CD4-positive, alpha-beta T cell (primary cell): ENCODE results near the gene MAST4. TPM values are rescaled to one million over a fixed set of nuclear protein-coding genes. Genes with fewer than 3 reads are reported as not detected.
"Not testable (repeated sequence)": the region's sequence is repeated elsewhere in the genome, so short reads cannot be mapped to it uniquely, and the experiment has no call there.

ENCODE experiments used
- ATAC-seq: fragments of 200-7000 bp; cut with Tn5 transposase; one replicate; pipeline ENCODE4 v1.10.0; 2022; ENCODE audit warnings: mild to moderate bottlenecking; ENCODE audit not compliant: poor library complexity
- CTCF ChIA-PET: fragments of 350-600 bp; sonication (Branson Sonifier 250); formaldehyde crosslinking; loops from one replicate; lab custom pipeline; 2021; ENCODE audit warnings: antibody characterized with exemption, inconsistent platforms; lab: Charles Lee
- POLR2A ChIA-PET: fragments of 350-600 bp; sonication (Branson Sonifier 250); formaldehyde crosslinking; loops from one replicate; lab custom pipeline; 2021; ENCODE audit warnings: antibody characterized with exemption, inconsistent platforms; lab: Charles Lee
- DNase-seq, 14 experiments: peaks; one replicate each; pipeline ENCODE4 v3.0.0-alpha.2; 2013 to 2020; ENCODE audit warnings: mixed read lengths in 2 of 14
- H3K27ac ChIP-seq, 2 donors: one replicate each; pipeline versions ENCODE4 v1.5.1 to v1.7.0; 2013; ENCODE audit warnings: low read length in 2 of 2, low read depth in 1 of 2, mild to moderate bottlenecking in 1 of 2
- H3K27me3 ChIP-seq, 2 experiments: 1 replicate in 1 of 2; 2 replicates in 1 of 2; pipeline versions ENCODE4 v1.6.1 to v1.7.0; 2013; ENCODE audit warnings: low read length in 2 of 2, control low read depth in 1 of 2, mild to moderate bottlenecking in 1 of 2, moderate library complexity in 1 of 2; ENCODE audit not compliant: insufficient read depth in 2 of 2, control insufficient read depth in 1 of 2
- H3K36me3 ChIP-seq: one replicate; pipeline ENCODE4 v1.6.1; 2013; ENCODE audit warnings: low read length, control low read depth; ENCODE audit not compliant: insufficient read depth
- H3K4me1 ChIP-seq: one replicate; pipeline ENCODE4 v1.6.1; 2013; ENCODE audit warnings: low read length, control low read depth; ENCODE audit not compliant: insufficient read depth
- H3K4me3 ChIP-seq: one replicate; pipeline ENCODE4 v1.5.1; 2013; ENCODE audit warnings: mild to moderate bottlenecking, low read length, moderate library complexity
- H3K9me3 ChIP-seq, 2 experiments: 1 replicate in 1 of 2; 2 replicates in 1 of 2; pipeline versions ENCODE4 v1.6.1 to v1.7.0; 2013; ENCODE audit warnings: low read length in 2 of 2, mild to moderate bottlenecking in 2 of 2, control low read depth in 1 of 2, moderate library complexity in 1 of 2; ENCODE audit not compliant: control insufficient read depth in 1 of 2, insufficient read depth in 1 of 2
- H3K27ac Mint-ChIP-seq: one replicate; pipeline ENCODE4 v1.8.0; 2020; ENCODE audit warnings: mixed read lengths
- H3K27me3 Mint-ChIP-seq: one replicate; pipeline ENCODE4 v1.8.0; 2021; ENCODE audit warnings: mixed read lengths
- H3K36me3 Mint-ChIP-seq: one replicate; pipeline ENCODE4 v1.8.0; 2021; ENCODE audit warnings: low read depth, mixed read lengths
- H3K4me1 Mint-ChIP-seq: one replicate; pipeline ENCODE4 v1.8.0; 2021; ENCODE audit warnings: low read depth, mixed read lengths
- H3K4me3 Mint-ChIP-seq: one replicate; pipeline ENCODE4 v1.8.0; 2020; ENCODE audit warnings: mild to moderate bottlenecking, mixed read lengths
- H3K9me3 Mint-ChIP-seq: one replicate; pipeline ENCODE4 v1.8.0; 2020; ENCODE audit warnings: mixed read lengths
- intact Hi-C, 2 experiments: fragments of 100-400 bp; cut with DNase I in 1 of 2; cut with micrococcal nuclease in 1 of 2; formaldehyde crosslinking; loops; one replicate each; pipeline versions ENCODE4 v1.15.1 to v1.9.0; 2023 to 2025; cut with DNase I, micrococcal nuclease
- total RNA-seq, 174 experiments: library from RNA in 2 of 174; stranded (reverse) in 2 of 174; gene quantifications; one replicate each; pipeline ENCODE4 v1.2.3 and lab custom pipeline; 2021 to 2026
- TF ChIP-seq, protein P1 (sequence below): fragments of 200-600 bp; IDR thresholded peaks from one replicate; pipeline ENCODE4 v1.8.0; 2022; ENCODE audit warnings: antibody characterized with exemption, mild to moderate bottlenecking

The MAST4 gene
- total RNA-seq, 2 experiments from 2014 or later, result 21.3 to 21.6 TPM

GRCh38 chr5:67123819-67124218 is 527.6 kb downstream of the MAST4 start:
- DNase-seq (no peak), ATAC-seq (no peak)
- Histone ChIP-seq H3K27ac (no peak overlapping the region), H3K27me3 (no peaks in the 10 kb centered on the region), H3K9me3 (no peaks in the 10 kb centered on the region), H3K36me3 (peaks cover 12% of the 10 kb centered on the region), H3K4me1 (no peaks in the 10 kb centered on the region), H3K4me3 (no peak overlapping the region)
- Mint-ChIP-seq H3K4me3 (no peak overlapping the region), H3K27me3 (no peaks in the 10 kb centered on the region), H3K36me3 (peaks cover 91% of the 10 kb centered on the region), H3K4me1 (peaks cover 7% of the 10 kb centered on the region), H3K9me3 (no peaks in the 10 kb centered on the region), H3K27ac (no peak overlapping the region)
- CTCF ChIA-PET, result no interaction called here
- POLR2A ChIA-PET, result no interaction called here
- TF ChIP-seq, protein P1, sequence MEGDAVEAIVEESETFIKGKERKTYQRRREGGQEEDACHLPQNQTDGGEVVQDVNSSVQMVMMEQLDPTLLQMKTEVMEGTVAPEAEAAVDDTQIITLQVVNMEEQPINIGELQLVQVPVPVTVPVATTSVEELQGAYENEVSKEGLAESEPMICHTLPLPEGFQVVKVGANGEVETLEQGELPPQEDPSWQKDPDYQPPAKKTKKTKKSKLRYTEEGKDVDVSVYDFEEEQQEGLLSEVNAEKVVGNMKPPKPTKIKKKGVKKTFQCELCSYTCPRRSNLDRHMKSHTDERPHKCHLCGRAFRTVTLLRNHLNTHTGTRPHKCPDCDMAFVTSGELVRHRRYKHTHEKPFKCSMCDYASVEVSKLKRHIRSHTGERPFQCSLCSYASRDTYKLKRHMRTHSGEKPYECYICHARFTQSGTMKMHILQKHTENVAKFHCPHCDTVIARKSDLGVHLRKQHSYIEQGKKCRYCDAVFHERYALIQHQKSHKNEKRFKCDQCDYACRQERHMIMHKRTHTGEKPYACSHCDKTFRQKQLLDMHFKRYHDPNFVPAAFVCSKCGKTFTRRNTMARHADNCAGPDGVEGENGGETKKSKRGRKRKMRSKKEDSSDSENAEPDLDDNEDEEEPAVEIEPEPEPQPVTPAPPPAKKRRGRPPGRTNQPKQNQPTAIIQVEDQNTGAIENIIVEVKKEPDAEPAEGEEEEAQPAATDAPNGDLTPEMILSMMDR, result no peak
- intact Hi-C loops, result no loop called here

DNA sequence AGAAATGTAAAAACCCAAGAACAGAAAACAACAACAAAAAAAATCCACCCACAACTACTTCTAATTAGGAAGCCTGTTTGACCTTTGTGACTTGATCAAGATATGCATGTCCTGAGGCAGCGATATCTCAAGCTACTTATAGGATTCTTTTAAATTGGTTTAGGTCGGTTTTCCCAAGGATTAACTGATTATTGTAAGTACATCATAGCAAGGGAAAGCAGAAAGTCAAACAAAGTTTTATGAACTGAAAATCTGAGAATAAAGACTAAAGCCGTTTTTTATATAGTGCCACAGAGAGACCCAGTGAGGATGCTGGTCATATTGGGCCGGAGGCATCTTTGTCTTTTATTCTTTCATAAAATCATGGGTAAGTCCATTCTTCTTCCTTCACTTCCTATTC is 528.4 kb downstream of the MAST4 start:
- TF ChIP-seq, protein P1, result no peak
- intact Hi-C loops, result no loop called here
- no peaks in the 10 kb centered on the region for H3K27me3 ChIP-seq
- DNase-seq (no peak), ATAC-seq (no peak)
- no peak overlapping the region for H3K27ac ChIP-seq
- no peak overlapping the region for H3K27ac Mint-ChIP-seq
- H3K9me3 Mint-ChIP-seq, result no peaks in the 10 kb centered on the region
- ChIA-PET POLR2A (no interaction called here), CTCF (no interaction called here)
- H3K4me3 ChIP-seq, result no peak overlapping the region
- no peaks in the 10 kb centered on the region for H3K27me3 Mint-ChIP-seq
- no peak overlapping the region for H3K4me3 Mint-ChIP-seq
- peaks cover 7% of the 10 kb centered on the region for H3K4me1 Mint-ChIP-seq
- H3K9me3 ChIP-seq, result no peaks in the 10 kb centered on the region
- no peaks in the 10 kb centered on the region for H3K4me1 ChIP-seq
- peaks cover 93% of the 10 kb centered on the region for H3K36me3 Mint-ChIP-seq
- H3K36me3 ChIP-seq, result peaks cover 12% of the 10 kb centered on the region

GRCh38 chr5:67127347-67127895 is 531.2 kb downstream of the MAST4 start:
- H3K4me3 Mint-ChIP-seq, H3K4me1 ChIP-seq, H3K27ac Mint-ChIP-seq, POLR2A ChIA-PET, ATAC-seq, CTCF ChIA-PET, H3K27me3 ChIP-seq, H3K4me1 Mint-ChIP-seq, H3K9me3 ChIP-seq, DNase-seq, H3K27ac ChIP-seq, H3K9me3 Mint-ChIP-seq, intact Hi-C loops, H3K4me3 ChIP-seq, H3K27me3 Mint-ChIP-seq: not testable (repeated sequence)
- H3K36me3 ChIP-seq, result peaks cover 17% of the 10 kb centered on the region
- peaks cover 96% of the 10 kb centered on the region for H3K36me3 Mint-ChIP-seq

- no peak overlapping the region for H3K27ac ChIP-seq
- H3K4me1 ChIP-seq, result no peaks in the 10 kb centered on the region
- Mint-ChIP-seq H3K27me3 (no peaks in the 10 kb centered on the region), H3K36me3 (peaks cover 91% of the 10 kb centered on the region), H3K9me3 (no peaks in the 10 kb centered on the region), H3K27ac (no peak overlapping the region), H3K4me1 (peaks cover 7% of the 10 kb centered on the region), H3K4me3 (no peak overlapping the region)
- no peaks in the 10 kb centered on the region for H3K9me3 ChIP-seq
- ChIA-PET POLR2A (interaction anchor here (0.9 kb wide), 1 partner anchor 9 kb away, joined by 3 read pairs; no protein-coding TSS in a partner anchor), CTCF (no interaction called here)
- peaks cover 18% of the 10 kb centered on the region for H3K36me3 ChIP-seq
- no peaks in the 10 kb centered on the region for H3K27me3 ChIP-seq
- no peak for DNase-seq
- intact Hi-C loops, result no loop called here
- ATAC-seq, result no peak
- no peak overlapping the region for H3K4me3 ChIP-seq
- TF ChIP-seq, protein P1, result no peak
Measured at GRCh38 chr5:67129768-67130167, 533.6 kb downstream of the MAST4 start.
